Kidney (tissue), 22 donors: ENCODE results near the gene ZNF835. TPM values are rescaled to one million over a fixed set of nuclear protein-coding genes. Genes with fewer than 3 reads are reported as not detected.

Experiments used
- DNase-seq, 5 donors: peaks; one replicate each; pipeline ENCODE4 v3.0.0-alpha.2; 2013 to 2020
- FAIRE-seq: peaks from 2 replicates; lab custom pipeline; 2012; peaks lifted over from hg19 to GRCh38; lab: Jason Lieb, UNC
- H3K27ac ChIP-seq, 2 donors: one replicate each; pipeline ENCODE4 v1.7.0; 2013; ENCODE audit warnings: low read depth in 2 of 2, low read length in 2 of 2, inconsistent platforms in 1 of 2
- H3K27me3 ChIP-seq: one replicate; pipeline ENCODE4 v1.7.1; 2013; ENCODE audit warnings: low read length, inconsistent platforms; ENCODE audit not compliant: control insufficient read depth, insufficient read depth
- H3K36me3 ChIP-seq, 3 donors: one replicate each; pipeline versions ENCODE4 v1.7.0 to v1.7.1; 2013; ENCODE audit warnings: low read length in 3 of 3, control low read depth in 1 of 3, inconsistent platforms in 1 of 3; ENCODE audit not compliant: insufficient read depth in 3 of 3, control insufficient read depth in 2 of 3
- H3K4me1 ChIP-seq, 3 donors: one replicate each; pipeline versions ENCODE4 v1.7.0 to v1.7.1; 2013; ENCODE audit warnings: low read length in 3 of 3, inconsistent platforms in 1 of 3, low read depth in 1 of 3; ENCODE audit not compliant: control insufficient read depth in 2 of 3, insufficient read depth in 2 of 3
- H3K4me3 ChIP-seq, 3 donors: one replicate each; pipeline versions ENCODE4 v1.7.0 to v1.8.1; 2013; ENCODE audit warnings: low read length in 3 of 3, control low read depth in 1 of 3, inconsistent platforms in 1 of 3
- H3K9ac ChIP-seq, 3 donors: one replicate each; pipeline versions ENCODE4 v1.7.0 to v1.7.1; 2013; ENCODE audit warnings: low read length in 3 of 3, control low read depth in 1 of 3, inconsistent platforms in 1 of 3
- H3K9me3 ChIP-seq, 3 donors: one replicate each; pipeline versions ENCODE4 v1.7.0 to v1.7.1; 2013; ENCODE audit warnings: low read length in 3 of 3, control low read depth in 1 of 3, inconsistent platforms in 1 of 3; ENCODE audit not compliant: control insufficient read depth in 2 of 3, insufficient read depth in 1 of 3
- intact Hi-C: fragments of 100-400 bp; cut with DNase I; formaldehyde crosslinking; loops from one replicate; pipeline ENCODE4 v1.11.1; 2022
- long read RNA-seq, 10 donors: library from polyadenylated mRNA in 1 of 10; unstranded in 1 of 10; transcript quantifications; one replicate each; pipeline ENCODE4 v2.0.0 and lab custom pipeline, GENCODE V29; 2021 to 2026
- polyA plus RNA-seq: library from polyadenylated mRNA; stranded (reverse); fragments of 350-450 nt; fragmentation: Illumina TruSeq; extraction: RNeasy Lipid Tissue Mini Kit (QIAGEN cat#74804); gene quantifications from one replicate; pipeline ENCODE4 v1.2.3, GENCODE V29; 2014; ENCODE audit warnings: low read depth, low replicate concordance; ENCODE audit not compliant: insufficient read depth
- total RNA-seq: library from RNA; stranded (reverse); fragmentation: NEBNext Ultra II Directional; extraction: Animal tissue kit (Norgen Biotek cat#: 25700); gene quantifications from one replicate; pipeline ENCODE4 v1.2.1, GENCODE V29; 2021
- TF ChIP-seq, protein P1 (sequence below): IDR thresholded peaks from 3 replicates; pipeline ENCODE4 v1.5.1; 2012; ENCODE audit warnings: mild to moderate bottlenecking, moderate library complexity, borderline replicate concordance; ENCODE audit not compliant: insufficient read depth; ENCODE audit errors: extremely low read depth
- donor health status: control.
- donor health status: control.
- donor health status: control.
- donor health status: control.
- donor health status: control.
- donor health status: DM: yes; HTN: yes; CAD: no.
- donor health status: Normal renal cell carcinoma (clear cell type).

ZNF835 gene
- total RNA-seq (5.3 TPM), polyA plus RNA-seq (1.7 TPM)
- long read RNA-seq, donor 1, partial matches to known transcripts = 0 of 4 reads
- long read RNA-seq, donor 1, other reads (novel, unspliced or antisense) = 0 of 4 reads
- long read RNA-seq, donor 2, transcript ZNF835-201 (2 exons, 3,450 nt) = major isoform, 5 of 5 reads
- long read RNA-seq, donor 2, partial matches to known transcripts = 0 of 5 reads
- long read RNA-seq, donor 2, other reads (novel, unspliced or antisense) = 0 of 5 reads
- long read RNA-seq, donor 3, partial matches to known transcripts = 0 of 2 reads
- long read RNA-seq, donor 3, other reads (novel, unspliced or antisense) = 0 of 2 reads
- long read RNA-seq, donor 4, partial matches to known transcripts = 0 of 3 reads
- long read RNA-seq, donor 4, other reads (novel, unspliced or antisense) = 0 of 3 reads
- long read RNA-seq, donor 5 = 0 reads
- long read RNA-seq, donor 6, partial matches to known transcripts = 0 of 1 reads
- long read RNA-seq, donor 6, other reads (novel, unspliced or antisense) = 0 of 1 reads
- long read RNA-seq, donor 7, partial matches to known transcripts = 0 of 2 reads
- long read RNA-seq, donor 7, other reads (novel, unspliced or antisense) = 0 of 2 reads
- long read RNA-seq, donor 8, partial matches to known transcripts = 0 of 1 reads
- long read RNA-seq, donor 8, other reads (novel, unspliced or antisense) = 0 of 1 reads
- long read RNA-seq, donor 9, partial matches to known transcripts = 0 of 2 reads
- long read RNA-seq, donor 9, other reads (novel, unspliced or antisense) = 0 of 2 reads
- long read RNA-seq, donor 10, partial matches to known transcripts = 0 of 3 reads
- long read RNA-seq, donor 10, other reads (novel, unspliced or antisense) = 0 of 3 reads

DNA sequence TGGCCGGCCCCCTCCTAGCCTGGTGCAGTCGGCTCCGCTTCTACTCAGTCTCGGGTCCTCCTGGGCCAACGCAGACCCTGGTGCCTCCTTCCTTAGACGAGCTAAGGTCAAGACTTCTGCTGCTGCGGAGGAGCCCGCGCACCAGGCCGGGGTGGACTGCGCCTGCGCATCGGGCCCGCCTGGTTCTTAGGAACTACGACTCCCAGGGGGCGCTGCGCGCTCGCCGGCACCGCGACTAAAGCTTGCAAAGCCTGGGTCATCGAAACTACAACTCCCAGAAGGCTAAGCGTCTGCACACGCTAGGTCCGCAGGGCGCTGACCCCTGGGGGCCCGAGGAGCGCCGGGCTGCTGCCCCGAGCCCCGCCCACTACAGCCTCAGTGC lies at the start of gene ZNF835:
ZNF835 (minus strand) TSS at position 145 of the 382 bp plus-strand sequence. CDS start 6,559 bp downstream, outside the sequence.
- intact Hi-C loops = loop anchor here (10.0 kb wide), 1 partner anchor 297 kb away; no protein-coding TSS in a partner anchor
- FAIRE-seq = no peak
- Histone ChIP-seq H3K4me3 (peak within 1 kb of the TSS; percentile 85 to 97 (median 94)), H3K9ac (peak within 1 kb of the TSS; percentile 75 to 92 (median 86)), H3K27me3 (no peaks in the 10 kb centered on the region), H3K36me3 (no peaks in the 10 kb centered on the region), H3K27ac (no peak within 1 kb of the TSS), H3K4me1 (peaks cover 0 to 14% (median 0%) of the 10 kb centered on the region in 3 donors), H3K9me3 (no peaks in the 10 kb centered on the region)
- DNase-seq = peak; percentile 92 to 97 (median 94)
- TF ChIP-seq, protein P1, sequence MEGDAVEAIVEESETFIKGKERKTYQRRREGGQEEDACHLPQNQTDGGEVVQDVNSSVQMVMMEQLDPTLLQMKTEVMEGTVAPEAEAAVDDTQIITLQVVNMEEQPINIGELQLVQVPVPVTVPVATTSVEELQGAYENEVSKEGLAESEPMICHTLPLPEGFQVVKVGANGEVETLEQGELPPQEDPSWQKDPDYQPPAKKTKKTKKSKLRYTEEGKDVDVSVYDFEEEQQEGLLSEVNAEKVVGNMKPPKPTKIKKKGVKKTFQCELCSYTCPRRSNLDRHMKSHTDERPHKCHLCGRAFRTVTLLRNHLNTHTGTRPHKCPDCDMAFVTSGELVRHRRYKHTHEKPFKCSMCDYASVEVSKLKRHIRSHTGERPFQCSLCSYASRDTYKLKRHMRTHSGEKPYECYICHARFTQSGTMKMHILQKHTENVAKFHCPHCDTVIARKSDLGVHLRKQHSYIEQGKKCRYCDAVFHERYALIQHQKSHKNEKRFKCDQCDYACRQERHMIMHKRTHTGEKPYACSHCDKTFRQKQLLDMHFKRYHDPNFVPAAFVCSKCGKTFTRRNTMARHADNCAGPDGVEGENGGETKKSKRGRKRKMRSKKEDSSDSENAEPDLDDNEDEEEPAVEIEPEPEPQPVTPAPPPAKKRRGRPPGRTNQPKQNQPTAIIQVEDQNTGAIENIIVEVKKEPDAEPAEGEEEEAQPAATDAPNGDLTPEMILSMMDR = peak; percentile 15

DNA sequence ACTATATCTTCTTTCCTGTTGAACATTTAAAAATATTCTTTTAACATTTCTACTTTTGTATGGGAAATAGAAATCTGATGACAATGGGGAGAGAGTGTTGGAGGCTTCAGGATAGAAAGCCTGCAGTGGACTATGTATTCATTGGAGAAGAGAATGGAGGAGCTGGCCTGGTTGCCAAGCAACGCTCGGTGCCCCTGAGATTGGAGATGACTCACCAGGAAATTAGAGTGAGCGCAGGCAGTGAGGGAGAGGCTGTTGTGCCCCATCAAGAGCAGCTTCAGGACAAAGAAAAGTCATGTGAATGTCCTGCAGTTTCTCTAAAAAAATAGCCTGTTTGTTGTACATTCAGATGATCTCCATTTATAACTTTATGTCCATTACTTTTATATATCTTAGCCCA lies 48.7 kb upstream of the ZNF835 start:
- Histone ChIP-seq H3K4me1 (no peaks in the 10 kb centered on the region), H3K27me3 (no peaks in the 10 kb centered on the region), H3K4me3 (no peak overlapping the region), H3K9me3 (no peaks in the 10 kb centered on the region), H3K9ac (no peak overlapping the region), H3K36me3 (no peaks in the 10 kb centered on the region), H3K27ac (no peak overlapping the region)
- DNase-seq (peak in 1 of 5 donors; percentile 53), FAIRE-seq (no peak)
- intact Hi-C loops = no loop called here
- TF ChIP-seq, protein P1 = no peak

DNA sequence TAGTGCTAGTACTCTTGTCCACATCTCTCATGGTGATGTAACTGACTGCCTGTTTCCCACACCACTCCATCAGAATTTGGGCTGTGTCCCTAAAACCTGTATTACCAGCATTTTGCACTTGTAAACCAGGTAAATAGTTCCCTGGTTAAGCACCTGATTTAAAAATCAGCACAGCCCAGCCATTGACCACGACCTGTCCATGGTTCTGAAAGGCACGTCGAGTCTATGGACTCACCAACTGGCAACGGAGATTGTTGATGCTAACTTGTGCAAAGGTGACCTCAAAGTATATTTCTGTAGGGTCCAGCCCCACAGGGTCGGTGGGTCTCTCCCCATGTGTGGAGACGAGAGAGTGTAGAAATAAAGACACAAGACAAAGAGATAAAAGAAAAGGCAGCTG lies 46.7 kb upstream of the ZNF835 start:
- Histone ChIP-seq H3K27ac (no peak overlapping the region), H3K27me3 (no peaks in the 10 kb centered on the region), H3K4me1 (no peaks in the 10 kb centered on the region), H3K4me3 (no peak overlapping the region), H3K9ac (no peak overlapping the region), H3K9me3 (no peaks in the 10 kb centered on the region), H3K36me3 (no peaks in the 10 kb centered on the region)
- intact Hi-C loops = no loop called here
- TF ChIP-seq, protein P1 = no peak
- FAIRE-seq (no peak), DNase-seq (peak in 3 of 5 donors; percentile 9 to 41 (median 22))
